AG04449 (cell line): ENCODE measurements around the gene ADM2.

Experiments used
- CTCF ChIA-PET: fragments of 350-600 bp; formaldehyde crosslinking; extraction: SDS; loops from one replicate; lab custom pipeline; 2021; ENCODE audit warnings: antibody characterized with exemption; lab: Yijun Ruan, JAX
- POLR2A ChIA-PET: fragments of 400-600, 350-600 bp; formaldehyde crosslinking; extraction: SDS; loops from one replicate; lab custom pipeline; 2020; ENCODE audit warnings: antibody characterized with exemption, inconsistent platforms; lab: Yijun Ruan, JAX
- DNase-seq: peaks from one replicate; pipeline ENCODE4 v3.0.0-alpha.2; 2010; ENCODE audit warnings: low read depth, low spot score
- H3K4me3 ChIP-seq: 2 replicates; pipeline ENCODE4 v1.5.1; 2011; ENCODE audit warnings: low read depth, mild to moderate bottlenecking, control low read depth, low read length
- TF ChIP-seq, protein P1 (sequence below): IDR thresholded peaks from one replicate; pipeline ENCODE4 v1.5.1; 2011; ENCODE audit warnings: mild to moderate bottlenecking, moderate library complexity, low read length, control low read depth, inconsistent platforms; ENCODE audit not compliant: insufficient read depth; ENCODE audit errors: missing control alignments

ADM2 gene

DNA sequence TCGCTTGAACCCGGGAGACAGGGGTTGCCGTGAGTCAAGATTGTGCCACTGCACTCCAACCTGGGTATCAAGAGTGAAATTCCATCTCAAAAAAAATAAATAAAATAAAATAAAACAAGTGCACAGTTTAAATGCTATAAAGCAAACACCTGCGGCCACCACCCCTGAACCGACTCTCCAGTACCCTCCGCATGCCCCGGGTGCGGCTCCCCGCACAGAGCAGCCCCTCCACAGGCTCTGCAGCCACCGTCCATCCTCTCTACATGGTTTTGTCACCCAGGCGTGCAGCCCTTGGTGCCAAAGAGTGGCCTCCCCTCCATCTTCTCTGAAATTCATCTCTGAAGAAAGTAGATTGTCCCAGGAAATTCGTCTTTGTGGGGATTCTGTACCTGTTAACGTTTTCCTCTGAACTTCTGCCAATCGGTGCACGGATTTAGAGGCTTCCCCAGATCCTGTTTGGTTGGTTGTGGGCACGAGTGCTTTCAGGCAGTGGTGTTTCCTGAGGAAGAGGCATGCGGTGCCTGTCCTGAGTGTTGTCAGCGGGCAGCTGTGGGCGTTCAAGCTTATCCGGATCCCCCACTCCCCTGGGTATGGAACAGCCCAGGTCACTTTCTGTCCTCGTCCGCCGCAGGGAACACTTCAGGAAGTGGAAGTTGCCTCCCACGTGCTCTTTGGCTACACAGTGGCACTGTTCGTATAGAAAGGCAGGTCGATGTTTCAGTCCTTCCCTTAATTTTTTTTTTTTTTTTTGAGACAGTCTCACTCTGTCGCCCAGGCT lies 9.4 kb downstream of the ADM2 start:
- CTCF ChIA-PET = interaction anchor here (1.6 kb wide), 1 partner anchor 8 kb away, joined by 10 read pairs; no protein-coding TSS in a partner anchor
- DNase-seq = no peak
- TF ChIP-seq, protein P1, sequence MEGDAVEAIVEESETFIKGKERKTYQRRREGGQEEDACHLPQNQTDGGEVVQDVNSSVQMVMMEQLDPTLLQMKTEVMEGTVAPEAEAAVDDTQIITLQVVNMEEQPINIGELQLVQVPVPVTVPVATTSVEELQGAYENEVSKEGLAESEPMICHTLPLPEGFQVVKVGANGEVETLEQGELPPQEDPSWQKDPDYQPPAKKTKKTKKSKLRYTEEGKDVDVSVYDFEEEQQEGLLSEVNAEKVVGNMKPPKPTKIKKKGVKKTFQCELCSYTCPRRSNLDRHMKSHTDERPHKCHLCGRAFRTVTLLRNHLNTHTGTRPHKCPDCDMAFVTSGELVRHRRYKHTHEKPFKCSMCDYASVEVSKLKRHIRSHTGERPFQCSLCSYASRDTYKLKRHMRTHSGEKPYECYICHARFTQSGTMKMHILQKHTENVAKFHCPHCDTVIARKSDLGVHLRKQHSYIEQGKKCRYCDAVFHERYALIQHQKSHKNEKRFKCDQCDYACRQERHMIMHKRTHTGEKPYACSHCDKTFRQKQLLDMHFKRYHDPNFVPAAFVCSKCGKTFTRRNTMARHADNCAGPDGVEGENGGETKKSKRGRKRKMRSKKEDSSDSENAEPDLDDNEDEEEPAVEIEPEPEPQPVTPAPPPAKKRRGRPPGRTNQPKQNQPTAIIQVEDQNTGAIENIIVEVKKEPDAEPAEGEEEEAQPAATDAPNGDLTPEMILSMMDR = no peak

DNA sequence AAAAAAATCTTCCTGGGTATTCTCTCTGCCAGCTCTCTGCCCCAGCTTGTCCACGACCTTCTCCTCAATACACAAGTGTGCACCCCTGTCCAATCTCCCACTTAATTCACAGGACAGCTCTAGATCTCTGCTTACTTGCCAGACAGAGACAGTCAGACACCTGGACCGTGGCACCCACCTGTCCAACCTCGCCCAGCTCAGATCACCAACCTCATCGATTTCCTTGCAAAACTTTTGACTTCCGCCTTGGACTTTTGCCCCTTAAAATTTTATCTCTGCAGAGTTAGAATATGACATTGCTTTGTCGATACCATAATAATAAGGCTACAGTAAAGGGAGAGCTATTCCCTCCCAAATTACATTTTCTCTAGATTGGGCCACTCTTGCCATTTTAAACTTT lies 15.8 kb downstream of the ADM2 start:
- CTCF ChIA-PET = interaction anchor here (1.0 to 3.1 kb wide), 16 partner anchors 9 to 256 kb away, joined by 3 to 24 read pairs (median 4); partner anchors contain the start of genes LMF2, MIOX, NCAPH2 and SYCE3
- no peak overlapping the region for H3K4me3 ChIP-seq
- POLR2A ChIA-PET = interaction anchor here (0.7 to 1.9 kb wide), 3 partner anchors 9 to 53 kb away, joined by 3 to 5 read pairs (median 3); partner anchors contain the start of gene SCO2
- no peak for DNase-seq
- TF ChIP-seq, protein P1 = no peak

More for the DNA sequence above, 9.4 kb downstream of the ADM2 start:
- POLR2A ChIA-PET = no interaction called here
- H3K4me3 ChIP-seq = no peak overlapping the region

DNA sequence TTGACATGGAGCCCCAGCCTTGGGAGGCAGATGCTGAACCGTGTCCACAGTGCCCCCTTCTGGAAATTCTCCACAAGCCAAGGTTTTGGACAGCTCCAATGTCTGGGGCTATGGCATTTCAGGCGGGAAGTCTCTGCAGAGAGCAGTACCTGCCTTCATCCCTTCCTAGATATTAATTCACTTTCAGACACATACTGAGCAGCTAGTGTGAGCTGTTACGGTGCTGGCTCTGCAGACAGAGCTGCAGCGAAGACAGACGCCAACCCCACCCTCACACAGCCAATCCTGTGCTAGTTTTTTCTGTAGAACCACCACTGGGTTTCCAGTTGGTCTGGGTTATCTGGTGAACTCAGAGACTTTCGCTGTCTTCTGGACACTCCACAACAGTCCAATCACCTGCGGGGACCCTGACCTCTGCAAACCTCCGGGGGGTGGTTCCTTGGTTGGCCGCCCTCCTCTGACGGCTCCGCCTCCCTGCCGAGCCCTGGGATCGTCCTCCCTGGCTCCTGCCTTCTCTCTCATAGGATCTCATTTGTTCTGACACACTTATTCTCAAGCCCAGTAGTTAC lies 17.1 kb downstream of the ADM2 start:
- POLR2A ChIA-PET = interaction anchor here (0.9 kb wide), 1 partner anchor 9 kb away, joined by 4 read pairs; the partner anchor contains the start of genes LMF2 and NCAPH2
- no peak for DNase-seq
- no peak overlapping the region for H3K4me3 ChIP-seq
- TF ChIP-seq, protein P1 = peak; percentile 63
- CTCF ChIA-PET = interaction anchor here (0.7 to 3.1 kb wide), 18 partner anchors 8 to 257 kb away, joined by 3 to 24 read pairs (median 4); partner anchors contain the start of genes MIOX and SCO2

DNA sequence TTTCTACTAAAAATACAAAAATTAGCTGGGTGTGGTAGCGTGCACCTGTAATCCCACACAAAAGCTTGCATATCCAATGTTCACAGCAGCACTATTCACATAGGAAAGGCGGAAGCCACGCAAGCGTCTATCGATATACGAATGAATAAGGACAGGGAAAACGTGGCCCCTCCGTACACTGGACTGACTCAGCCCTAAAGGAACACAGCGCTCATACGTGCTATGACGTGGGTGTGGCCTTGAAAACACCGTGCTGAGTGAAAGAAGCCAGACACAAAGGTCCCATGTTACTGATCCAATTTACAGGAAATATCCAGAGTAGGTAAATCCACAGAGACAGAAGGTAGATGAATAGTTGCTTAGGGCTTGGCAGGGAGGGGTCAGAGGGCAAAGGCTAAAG lies 19.1 kb downstream of the ADM2 start:
- TF ChIP-seq, protein P1 = no peak
- no peak for DNase-seq
- CTCF ChIA-PET = interaction anchor here (0.6 to 1.4 kb wide), 3 partner anchors 9 to 353 kb away, joined by 3 to 4 read pairs (median 3); no protein-coding TSS in a partner anchor
- POLR2A ChIA-PET = no interaction called here
- no peak overlapping the region for H3K4me3 ChIP-seq

DNA sequence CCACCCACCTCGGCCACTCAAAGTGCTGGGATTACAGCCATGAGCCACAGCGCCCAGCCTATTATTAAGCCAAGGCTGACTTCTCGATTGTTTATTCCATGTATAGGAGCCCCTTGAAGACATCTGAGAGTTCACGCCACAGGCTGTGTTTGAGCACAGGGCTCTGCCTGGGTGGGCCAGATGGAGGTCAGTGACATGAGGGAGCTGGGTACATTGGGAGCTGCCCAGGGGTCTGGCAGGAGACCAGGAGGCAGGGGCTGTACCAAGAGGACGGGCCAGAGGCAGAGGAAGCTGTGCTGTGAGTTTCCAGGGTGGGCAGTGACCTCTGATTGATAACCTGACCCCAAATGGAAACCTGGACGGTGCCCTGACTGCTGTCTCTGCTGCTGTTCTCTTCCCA lies 20.8 kb downstream of the ADM2 start:
- ChIA-PET POLR2A (no interaction called here), CTCF (no interaction called here)
- TF ChIP-seq, protein P1 = no peak
- DNase-seq = no peak
- H3K4me3 ChIP-seq = no peak overlapping the region
